HepG2 (cell line): Measurements from ENCODE around the gene CDK17. TPM values are rescaled to one million over a fixed set of nuclear protein-coding genes. Genes with fewer than 3 reads are reported as not detected.

ENCODE experiments used
- AGO2 ChIP-seq: fragments of 200-400 bp; formaldehyde crosslinking; optimal IDR thresholded peaks from 2 replicates; pipeline ENCODE3; 2017; ENCODE audit warnings: mild to moderate bottlenecking, low read depth, low read length, moderate library complexity
- ATF3 ChIP-seq: sonication (generic); formaldehyde crosslinking; IDR thresholded peaks from 2 replicates; pipeline ENCODE4 v1.4.0; 2020; ENCODE audit warnings: missing genetic modification reagents
- BCL6 ChIP-seq: IDR thresholded peaks from 2 replicates; pipeline ENCODE4 v1.6.1; 2016; ENCODE audit warnings: missing genetic modification reagents, missing compliant biosample characterization
- GPBP1L1 ChIP-seq: sonication (generic); formaldehyde crosslinking; IDR thresholded peaks from 2 replicates; pipeline ENCODE4 v1.5.0; 2020; ENCODE audit warnings: mild to moderate bottlenecking, missing genetic modification reagents
- HMGXB3 ChIP-seq: sonication (generic); formaldehyde crosslinking; IDR thresholded peaks from 2 replicates; pipeline ENCODE4 v1.4.0; 2020; ENCODE audit warnings: missing genetic modification reagents, borderline replicate concordance
- HNF4A ChIP-seq: sonication (generic); formaldehyde crosslinking; IDR thresholded peaks from 2 replicates; pipeline ENCODE4 v1.4.0; 2020; ENCODE audit warnings: missing genetic modification reagents
- KLF13 ChIP-seq: sonication (generic); formaldehyde crosslinking; IDR thresholded peaks from 2 replicates; pipeline ENCODE4 v1.4.0; 2020; ENCODE audit warnings: mild to moderate bottlenecking, missing genetic modification reagents
- MTERF4 ChIP-seq: sonication (generic); formaldehyde crosslinking; IDR thresholded peaks from 2 replicates; pipeline ENCODE4 v1.8.0; 2023; ENCODE audit warnings: mild to moderate bottlenecking, missing genetic modification reagents
- POGZ ChIP-seq: sonication (generic); formaldehyde crosslinking; IDR thresholded peaks from 2 replicates; pipeline ENCODE4 v1.4.0; 2020; ENCODE audit warnings: mild to moderate bottlenecking, missing genetic modification reagents
- RFXANK ChIP-seq: IDR thresholded peaks from 2 replicates; pipeline ENCODE4 v1.6.1; 2016
- SAP130 ChIP-seq: IDR thresholded peaks from 2 replicates; pipeline ENCODE4 v1.6.1; 2016; ENCODE audit warnings: low read depth
- SNRNP70 ChIP-seq: fragments of 200-400 bp; formaldehyde crosslinking; IDR thresholded peaks from 2 replicates; pipeline ENCODE4 v1.6.1; 2017; ENCODE audit warnings: mild to moderate bottlenecking, low read depth, low read length, moderate library complexity
- SP5 ChIP-seq: IDR thresholded peaks from 2 replicates; pipeline ENCODE4 v1.6.1; 2016; ENCODE audit warnings: low read depth, borderline replicate concordance
- YY1 ChIP-seq: IDR thresholded peaks from 2 replicates; pipeline ENCODE4 v1.6.1; 2011; ENCODE audit warnings: low read length, low read depth, moderate library complexity, mild to moderate bottlenecking; ENCODE audit not compliant: insufficient read depth, insufficient replicate concordance
- ZBTB20 ChIP-seq: sonication (generic); formaldehyde crosslinking; IDR thresholded peaks from 2 replicates; pipeline ENCODE4 v1.8.1; 2023; ENCODE audit warnings: missing genetic modification reagents, low read depth, mild to moderate bottlenecking, borderline replicate concordance
- ZNF484 ChIP-seq: sonication (generic); formaldehyde crosslinking; IDR thresholded peaks from 2 replicates; pipeline ENCODE4 v1.5.1; 2020; ENCODE audit warnings: mild to moderate bottlenecking, low read depth, missing genetic modification reagents, borderline replicate concordance
- ZNF572 ChIP-seq: sonication (generic); formaldehyde crosslinking; IDR thresholded peaks from 2 replicates; pipeline ENCODE4 v1.5.1; 2020; ENCODE audit warnings: mild to moderate bottlenecking, missing genetic modification reagents
- ZNF746 ChIP-seq: sonication (generic); formaldehyde crosslinking; IDR thresholded peaks from 2 replicates; pipeline ENCODE4 v1.8.0; 2022; ENCODE audit warnings: mild to moderate bottlenecking, missing genetic modification reagents
- ZNF749 ChIP-seq: sonication (generic); formaldehyde crosslinking; IDR thresholded peaks from 2 replicates; pipeline ENCODE4 v1.8.0; 2022; ENCODE audit warnings: mild to moderate bottlenecking, missing genetic modification reagents, moderate library complexity, borderline replicate concordance
- ZNF773 ChIP-seq: sonication (generic); formaldehyde crosslinking; IDR thresholded peaks from 2 replicates; pipeline ENCODE4 v1.4.0; 2020; ENCODE audit warnings: missing genetic modification reagents, borderline replicate concordance
- ZSCAN20 ChIP-seq: sonication (generic); formaldehyde crosslinking; IDR thresholded peaks from 2 replicates; pipeline ENCODE4 v1.4.0; 2020; ENCODE audit warnings: missing genetic modification reagents, mild to moderate bottlenecking, borderline replicate concordance
- ZSCAN29 ChIP-seq: sonication (generic); formaldehyde crosslinking; conservative IDR thresholded peaks from 2 replicates; pipeline ENCODE4 v1.4.0; 2020; ENCODE audit warnings: mild to moderate bottlenecking, missing genetic modification reagents
- ZSCAN31 ChIP-seq: sonication (generic); formaldehyde crosslinking; IDR thresholded peaks from 2 replicates; pipeline ENCODE4 v1.5.0; 2020; ENCODE audit warnings: low read depth, mild to moderate bottlenecking, missing genetic modification reagents
- polyA plus RNA-seq, 8 experiments: library from polyadenylated mRNA; depleted of rRNA in 3 of 8; stranded (reverse) in 7 of 8; unstranded in 1 of 8; fragments of >200 nt; fragmentation: Illumina TruSeq in 4 of 8; extraction: Trizol in 4 of 8; gene quantifications; 2 replicates each; pipeline versions ENCODE4 v1.2.1 to v1.2.3, GENCODE V29; 2011 to 2016; ENCODE audit warnings: low read depth in 4 of 8, missing spikeins in 1 of 8, mixed read lengths in 1 of 8; ENCODE audit not compliant: insufficient read depth in 1 of 8
- total RNA-seq, 5 experiments: library from RNA; depleted of rRNA; stranded (reverse); fragments of >200 nt; fragmentation: Illumina TruSeq; extraction: Trizol; gene quantifications; 2 replicates each; pipeline ENCODE4 v1.2.3, GENCODE V29; 2016; ENCODE audit warnings: low read depth in 1 of 5

CDK17 gene
- total and polyA plus RNA-seq, 2 of the 13 experiments (the other 11 are each of a cell fraction or from before 2014, with no cell fraction given) = 9.9 to 22.3 TPM

- TF ChIP-seq HNF4A = peak; percentile 54; the same call in 1 of the 2 replicates
- TF ChIP-seq SNRNP70 = no peak
- peak; percentile 60 for TF ChIP-seq BCL6 (CRISPR knock-in tag)
- TF ChIP-seq ZSCAN31 = no peak
- TF ChIP-seq ZNF746 (CRISPR knock-in tag) = peak; percentile 64; the same call in 1 of the 2 replicates
- TF ChIP-seq ZBTB20 (CRISPR knock-in tag) = peak; percentile 61; the same call in 1 of the 2 replicates
- TF ChIP-seq SP5 (CRISPR knock-in tag) = no peak
- no peak for TF ChIP-seq RFXANK (CRISPR knock-in tag)
- TF ChIP-seq AGO2 = no peak
- TF ChIP-seq ZNF484 (CRISPR knock-in tag) = no peak
- peak; percentile 61; the same call in 1 of the 2 replicates for TF ChIP-seq HMGXB3 (CRISPR knock-in tag)
- TF ChIP-seq GPBP1L1 = no peak
- no peak for TF ChIP-seq YY1
- TF ChIP-seq MTERF4 (CRISPR knock-in tag) = no peak
- no peak for TF ChIP-seq ZSCAN20 (CRISPR knock-in tag)
- peak; percentile 72; the same call in 1 of the 2 replicates for TF ChIP-seq POGZ (CRISPR knock-in tag)
- TF ChIP-seq ZNF773 = no peak
- TF ChIP-seq ATF3 (CRISPR knock-in tag) = 0 out of 2 replicates have a peak, but pooled peaks have one; percentile 31
- TF ChIP-seq ZNF749 (CRISPR knock-in tag) = no peak
- TF ChIP-seq KLF13 = no peak
- 0 out of 2 replicates have a peak, but pooled peaks have one; percentile 59 for TF ChIP-seq ZSCAN29 (CRISPR knock-in tag)
- peak; percentile 83 for TF ChIP-seq SAP130
- no peak for TF ChIP-seq ZNF572
These were observed 136.8 kb downstream of the CDK17 start (continued) for GRCh38 chr12:96263449-96263902.
